Cardiac muscle cell (in vitro differentiated cells and primary cell): Measurements from ENCODE around the gene HDAC4. TPM values are rescaled to one million over a fixed set of nuclear protein-coding genes. Genes with fewer than 3 reads are reported as not detected.

Experiments used
- DNase-seq, 2 donors: peaks; one replicate each; pipeline versions ENCODE4 v3.0.0 to v3.0.0-alpha.2; 2010 to 2017; ENCODE audit warnings: low read depth in 1 of 2, low spot score in 1 of 2
- H3K27ac ChIP-seq: fragments of 200-600 bp; sonication (generic); 2 replicates; pipeline ENCODE4 v1.5.1; 2016
- H3K27me3 ChIP-seq: fragments of 200-600 bp; sonication (generic); 2 replicates; pipeline ENCODE4 v1.6.0; 2016; ENCODE audit warnings: control low read depth
- H3K36me3 ChIP-seq: fragments of 200-600 bp; sonication (generic); 2 replicates; pipeline ENCODE4 v1.5.1; 2016; ENCODE audit warnings: control low read depth
- H3K4me1 ChIP-seq: fragments of 200-600 bp; sonication (generic); 2 replicates; pipeline ENCODE4 v1.8.1; 2017; ENCODE audit warnings: low read depth, mild to moderate bottlenecking, mixed run types
- H3K4me3 ChIP-seq: fragments of 200-600 bp; sonication (generic); 2 replicates; pipeline ENCODE4 v1.5.1; 2016; ENCODE audit warnings: mild to moderate bottlenecking
- H3K9me3 ChIP-seq: fragments of 200-600 bp; sonication (generic); 2 replicates; pipeline ENCODE4 v1.5.1; 2017; ENCODE audit warnings: low read depth, mild to moderate bottlenecking, control low read depth
- polyA plus RNA-seq: library from polyadenylated mRNA; unstranded; fragments of >200 nt; fragmentation: Nextera tagmentation; extraction: Ambion mirVana; gene quantifications from 2 replicates; pipeline ENCODE4 v1.2.1, GENCODE V29; 2016
- total RNA-seq: library from RNA; depleted of rRNA; stranded (reverse); fragments of >200 nt; gene quantifications from 2 replicates; pipeline ENCODE4 v1.2.3, GENCODE V29; 2016
- TF ChIP-seq, protein P1 (sequence below): IDR thresholded peaks from 2 replicates; pipeline ENCODE4 v1.5.1; 2012; ENCODE audit warnings: low read depth, mild to moderate bottlenecking, low read length

Gene HDAC4
- total and polyA plus RNA-seq, 2 experiments from 2014 or later: 7.0 to 41.6 TPM

DNA sequence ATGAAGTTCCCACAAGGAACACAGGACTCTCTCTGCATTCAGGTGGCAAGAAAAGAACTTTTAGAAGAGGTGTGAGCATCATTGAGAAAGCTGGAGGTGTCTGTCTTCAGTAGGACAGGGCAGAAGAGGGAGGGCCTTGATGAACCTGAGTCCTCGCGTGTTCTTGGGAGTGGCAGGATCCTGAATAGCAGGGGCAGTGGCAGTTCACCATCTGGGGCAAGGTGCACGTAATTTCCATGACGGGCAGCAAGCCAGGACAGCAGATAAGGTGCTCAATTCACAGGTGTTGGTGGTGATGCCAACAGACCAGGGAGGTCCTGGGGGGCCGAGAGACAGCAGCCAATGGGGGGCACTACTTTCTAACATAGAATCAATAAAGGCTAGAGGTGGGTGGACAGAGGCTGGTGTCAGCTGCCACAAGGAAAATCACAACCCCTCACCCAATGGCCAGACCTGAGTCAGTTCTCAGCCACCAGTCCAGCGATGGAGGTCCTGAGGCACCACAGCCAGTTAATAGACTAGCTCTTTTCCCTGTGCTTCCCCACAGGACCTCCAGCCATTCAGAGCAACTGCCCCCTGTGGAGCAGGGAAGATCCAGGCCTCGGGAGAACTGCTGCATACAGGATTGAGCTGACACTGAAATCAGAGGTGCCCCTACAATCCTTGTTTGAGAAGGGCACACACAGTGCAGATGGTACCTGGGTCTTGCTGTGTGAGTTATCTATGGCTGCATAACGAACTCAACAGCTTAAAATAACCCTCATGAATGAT is 10.9 kb upstream of the HDAC4 start:
- no peaks in the 10 kb centered on the region for H3K27me3 ChIP-seq
- no peak for DNase-seq
- no peaks in the 10 kb centered on the region for H3K9me3 ChIP-seq
- H3K4me1 ChIP-seq: no peaks in the 10 kb centered on the region
- H3K27ac ChIP-seq: no peak overlapping the region
- no peaks in the 10 kb centered on the region for H3K36me3 ChIP-seq
- TF ChIP-seq, protein P1, sequence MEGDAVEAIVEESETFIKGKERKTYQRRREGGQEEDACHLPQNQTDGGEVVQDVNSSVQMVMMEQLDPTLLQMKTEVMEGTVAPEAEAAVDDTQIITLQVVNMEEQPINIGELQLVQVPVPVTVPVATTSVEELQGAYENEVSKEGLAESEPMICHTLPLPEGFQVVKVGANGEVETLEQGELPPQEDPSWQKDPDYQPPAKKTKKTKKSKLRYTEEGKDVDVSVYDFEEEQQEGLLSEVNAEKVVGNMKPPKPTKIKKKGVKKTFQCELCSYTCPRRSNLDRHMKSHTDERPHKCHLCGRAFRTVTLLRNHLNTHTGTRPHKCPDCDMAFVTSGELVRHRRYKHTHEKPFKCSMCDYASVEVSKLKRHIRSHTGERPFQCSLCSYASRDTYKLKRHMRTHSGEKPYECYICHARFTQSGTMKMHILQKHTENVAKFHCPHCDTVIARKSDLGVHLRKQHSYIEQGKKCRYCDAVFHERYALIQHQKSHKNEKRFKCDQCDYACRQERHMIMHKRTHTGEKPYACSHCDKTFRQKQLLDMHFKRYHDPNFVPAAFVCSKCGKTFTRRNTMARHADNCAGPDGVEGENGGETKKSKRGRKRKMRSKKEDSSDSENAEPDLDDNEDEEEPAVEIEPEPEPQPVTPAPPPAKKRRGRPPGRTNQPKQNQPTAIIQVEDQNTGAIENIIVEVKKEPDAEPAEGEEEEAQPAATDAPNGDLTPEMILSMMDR: no peak
- H3K4me3 ChIP-seq: no peak overlapping the region

DNA sequence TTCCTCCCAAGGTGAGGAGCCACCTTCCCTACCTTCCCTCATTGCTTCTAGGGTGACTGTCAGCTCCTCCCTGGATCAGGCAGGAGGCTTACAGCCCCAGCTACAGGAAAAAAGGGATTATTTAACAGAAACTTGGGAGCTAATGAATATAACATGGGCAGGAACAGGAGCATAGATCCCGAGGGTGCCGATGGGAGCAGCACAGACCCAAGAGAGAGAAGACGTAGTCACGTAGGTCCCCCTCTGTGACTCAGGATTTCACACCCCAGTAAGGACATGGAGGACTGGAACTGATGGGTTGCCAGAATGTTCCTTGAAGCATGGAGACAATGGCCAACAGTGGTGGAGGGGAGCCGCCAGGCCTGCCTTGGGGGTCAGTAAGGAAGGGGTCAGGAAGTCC is 10.3 kb upstream of the HDAC4 start:
- Histone ChIP-seq H3K27me3 (no peaks in the 10 kb centered on the region), H3K36me3 (no peaks in the 10 kb centered on the region), H3K4me1 (no peaks in the 10 kb centered on the region), H3K9me3 (no peaks in the 10 kb centered on the region), H3K4me3 (no peak overlapping the region), H3K27ac (no peak overlapping the region)
- no peak for DNase-seq
- TF ChIP-seq, protein P1: no peak

DNA sequence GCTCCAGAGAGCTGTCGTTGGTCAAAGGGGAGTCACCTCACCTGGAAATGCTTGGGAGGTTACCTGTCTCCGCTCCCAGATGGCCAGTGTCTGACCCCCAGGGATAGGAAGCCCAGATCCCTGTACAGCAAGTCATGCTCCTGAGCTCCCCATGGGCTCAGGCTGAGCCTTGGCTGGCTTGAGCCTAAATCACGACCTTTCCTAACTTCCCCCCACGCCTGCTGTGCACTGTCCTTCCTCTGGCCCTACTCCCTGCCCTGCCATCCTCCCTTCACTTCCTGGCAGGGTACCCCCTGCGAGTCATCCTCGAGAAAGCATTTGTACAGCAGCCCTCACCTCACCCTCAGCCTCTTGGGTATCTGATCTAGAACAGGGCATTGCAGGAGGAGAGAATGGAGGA is 9.2 kb upstream of the HDAC4 start:
- Histone ChIP-seq H3K36me3 (no peaks in the 10 kb centered on the region), H3K4me3 (no peak overlapping the region), H3K9me3 (no peaks in the 10 kb centered on the region), H3K27ac (no peak overlapping the region), H3K27me3 (no peaks in the 10 kb centered on the region), H3K4me1 (no peaks in the 10 kb centered on the region)
- TF ChIP-seq, protein P1: no peak
- no peak for DNase-seq

DNA sequence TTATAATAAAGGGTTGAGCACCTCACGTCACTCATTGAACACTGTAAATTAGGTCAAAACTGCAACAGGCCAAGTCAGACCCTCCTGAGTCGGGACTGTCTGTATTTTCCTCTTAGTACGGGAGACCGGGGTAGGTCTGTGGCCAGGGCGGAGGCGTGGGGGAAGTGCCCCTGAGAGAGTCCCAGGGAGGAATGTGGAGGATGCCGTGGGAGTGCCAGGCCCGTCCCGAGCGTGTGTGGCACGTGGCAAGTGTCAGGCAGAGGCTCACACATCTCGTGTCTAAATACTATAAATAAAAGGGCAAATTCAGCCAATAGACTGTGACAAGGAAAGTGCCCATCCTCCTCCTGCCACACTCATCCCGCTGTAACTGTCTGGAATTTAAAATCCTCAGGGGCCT is 6.3 kb upstream of the HDAC4 start:
- Histone ChIP-seq H3K27me3 (no peaks in the 10 kb centered on the region), H3K36me3 (no peaks in the 10 kb centered on the region), H3K9me3 (no peaks in the 10 kb centered on the region), H3K4me1 (peaks cover 3% of the 10 kb centered on the region), H3K27ac (no peak overlapping the region), H3K4me3 (no peak overlapping the region)
- no peak for DNase-seq
- TF ChIP-seq, protein P1: no peak

DNA sequence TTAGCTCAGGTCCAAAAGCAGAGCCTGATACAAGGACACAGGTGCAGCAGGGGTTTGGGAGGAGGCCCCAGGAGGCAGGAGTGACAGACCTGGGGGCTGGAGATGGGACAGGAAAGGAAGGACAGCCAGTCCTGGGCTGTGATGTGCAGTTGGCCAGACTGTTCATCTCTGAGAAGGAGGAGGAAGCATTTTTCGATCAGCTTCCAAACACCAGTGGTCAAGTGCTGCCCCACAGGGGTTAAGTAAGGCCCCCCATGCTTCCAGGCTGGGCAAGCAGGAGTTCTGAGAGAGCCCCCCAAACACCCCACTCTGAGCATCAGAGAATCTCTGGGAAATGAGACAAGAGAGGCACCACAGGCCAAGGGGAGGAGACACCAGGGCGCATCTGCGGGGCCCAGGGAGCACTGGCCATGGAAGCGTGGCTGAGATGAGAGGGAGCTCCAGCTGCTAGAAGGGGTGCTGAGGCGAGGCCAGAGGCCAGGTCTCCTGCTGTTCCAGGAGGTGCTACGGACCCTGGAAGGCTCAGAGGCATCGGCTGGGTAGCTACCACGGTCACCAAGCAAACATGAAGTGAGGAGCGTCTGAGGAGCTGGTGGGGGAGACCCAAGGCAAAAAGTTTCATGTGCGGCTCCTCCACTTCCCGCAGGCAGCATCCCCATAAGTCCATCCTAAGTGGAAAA is 5.6 kb upstream of the HDAC4 start:
- no peak overlapping the region for H3K4me3 ChIP-seq
- peaks cover 6% of the 10 kb centered on the region for H3K4me1 ChIP-seq
- no peak for DNase-seq
- H3K36me3 ChIP-seq: no peaks in the 10 kb centered on the region
- no peaks in the 10 kb centered on the region for H3K27me3 ChIP-seq
- H3K9me3 ChIP-seq: no peaks in the 10 kb centered on the region
- H3K27ac ChIP-seq: no peak overlapping the region
- TF ChIP-seq, protein P1: no peak
